GM18861 (cell line): ENCODE measurements around the gene FRMD4A.

ENCODE experiments used
- ATAC-seq: cut with Tn5 transposase; IDR thresholded peaks from one replicate; pipeline ENCODE4 v1.9.1; 2021; ENCODE audit not compliant: unreplicated experiment

FRMD4A gene

GRCh38 chr10:14296065-14296709 lies 34.5 kb downstream of the FRMD4A start:
- no peak for ATAC-seq

- no peak for ATAC-seq
These were observed 36.2 kb downstream of the FRMD4A start for GRCh38 chr10:14294347-14295059.

- ATAC-seq, result no peak
These were observed 37.2 kb downstream of the FRMD4A start for GRCh38 chr10:14293526-14293925.

GRCh38 chr10:14291296-14291695 lies 39.4 kb downstream of the FRMD4A start:
- ATAC-seq, result no peak

- ATAC-seq, result no peak
These were observed 44.7 kb downstream of the FRMD4A start for GRCh38 chr10:14285941-14286560.

GRCh38 chr10:14282276-14282675 lies 48.4 kb downstream of the FRMD4A start:
- ATAC-seq, result no peak

GRCh38 chr10:14278533-14278932 lies 52.2 kb downstream of the FRMD4A start:
- ATAC-seq, result no peak

- ATAC-seq, result no peak
These were observed 54.5 kb downstream of the FRMD4A start for GRCh38 chr10:14276210-14276609.

- no peak for ATAC-seq
These were observed 59.1 kb downstream of the FRMD4A start for GRCh38 chr10:14271621-14272020.

GRCh38 chr10:14270370-14270769 lies 60.4 kb downstream of the FRMD4A start:
- no peak for ATAC-seq

GRCh38 chr10:14265709-14266108 lies 65.0 kb downstream of the FRMD4A start:
- no peak for ATAC-seq

- no peak for ATAC-seq
These were observed 67.8 kb downstream of the FRMD4A start for GRCh38 chr10:14262836-14263425.

- ATAC-seq, result no peak
These were observed 69.4 kb downstream of the FRMD4A start for GRCh38 chr10:14261336-14261735.

- no peak for ATAC-seq
These were observed 70.8 kb downstream of the FRMD4A start for GRCh38 chr10:14259696-14260566.

GRCh38 chr10:14254368-14254767 lies 76.4 kb downstream of the FRMD4A start:
- no peak for ATAC-seq

- ATAC-seq, result no peak
These were observed 77.0 kb downstream of the FRMD4A start for GRCh38 chr10:14253711-14254110.

- ATAC-seq, result no peak
These were observed 77.6 kb downstream of the FRMD4A start for GRCh38 chr10:14253079-14253478.

GRCh38 chr10:14250496-14251076 lies 80.1 kb downstream of the FRMD4A start:
- ATAC-seq, result no peak

GRCh38 chr10:14247377-14248116 lies 83.2 kb downstream of the FRMD4A start:
- no peak for ATAC-seq

GRCh38 chr10:14244801-14245211 lies 85.9 kb downstream of the FRMD4A start:
- ATAC-seq, result no peak
